Activated CD4-positive, alpha-beta T cell treated with anti-CD3 and anti-CD28 coated beads, Interleukin-2, amount 10 ng/mL, durations not matched to agents 7 days and 5 days (primary cell): ENCODE data around the gene LRRC3. TPM values are rescaled to one million over a fixed set of nuclear protein-coding genes. Genes with fewer than 3 reads are reported as not detected.
A peak's percentile ranks its signal among the peaks of the same experiment; 100 is the strongest.

Source experiments
- CTCF ChIA-PET: fragments of 350-600 bp; sonication (Branson Sonifier 250); formaldehyde crosslinking; loops from one replicate; lab custom pipeline; 2021; ENCODE audit warnings: antibody characterized with exemption; lab: Charles Lee
- POLR2A ChIA-PET: fragments of 350-600 bp; sonication (Branson Sonifier 250); formaldehyde crosslinking; loops from one replicate; lab custom pipeline; 2021; ENCODE audit warnings: antibody characterized with exemption; lab: Charles Lee
- DNase-seq: peaks from one replicate; pipeline ENCODE4 v3.0.0-alpha.2; 2020
- H3K27ac Mint-ChIP-seq: one replicate; pipeline ENCODE4 v1.8.0; 2021; ENCODE audit warnings: mild to moderate bottlenecking, moderate library complexity, mixed read lengths
- H3K27me3 Mint-ChIP-seq: one replicate; pipeline ENCODE4 v1.8.0; 2021; ENCODE audit warnings: mixed read lengths
- H3K36me3 Mint-ChIP-seq: one replicate; pipeline ENCODE4 v1.8.0; 2021; ENCODE audit warnings: low read depth, mixed read lengths
- H3K4me1 Mint-ChIP-seq: one replicate; pipeline ENCODE4 v1.8.0; 2021; ENCODE audit warnings: mixed read lengths
- H3K4me3 Mint-ChIP-seq: one replicate; pipeline ENCODE4 v1.8.0; 2021; ENCODE audit warnings: mild to moderate bottlenecking, moderate library complexity, mixed read lengths
- H3K9me3 Mint-ChIP-seq: one replicate; pipeline ENCODE4 v1.8.0; 2021; ENCODE audit warnings: mixed read lengths
- total RNA-seq, 2 experiments: library from RNA; stranded (reverse); gene quantifications; one replicate each; pipeline ENCODE4 v1.2.3, GENCODE V29; 2021

LRRC3 gene
- total RNA-seq, 2 experiments from 2014 or later, result 5.0 to 5.1 TPM

GRCh38 chr21:44445145-44445812, 10.0 kb upstream of the LRRC3 start:
- CTCF ChIA-PET, result interaction anchor here (0.5 kb wide), 1 partner anchor 99 kb away, joined by 4 read pairs; no protein-coding TSS in a partner anchor
- peaks cover 12% of the 10 kb centered on the region for H3K27me3 Mint-ChIP-seq
- POLR2A ChIA-PET, result no interaction called here
- no peak for DNase-seq
- no peaks in the 10 kb centered on the region for H3K4me1 Mint-ChIP-seq
- no peaks in the 10 kb centered on the region for H3K36me3 Mint-ChIP-seq
- H3K27ac Mint-ChIP-seq, result no peak overlapping the region
- no peaks in the 10 kb centered on the region for H3K9me3 Mint-ChIP-seq
- no peak overlapping the region for H3K4me3 Mint-ChIP-seq

GRCh38 chr21:44448651-44449131, 6.6 kb upstream of the LRRC3 start:
- H3K27ac Mint-ChIP-seq, result no peak overlapping the region
- peaks cover 33% of the 10 kb centered on the region for H3K27me3 Mint-ChIP-seq
- H3K36me3 Mint-ChIP-seq, result no peaks in the 10 kb centered on the region
- no peak for DNase-seq
- POLR2A ChIA-PET, result no interaction called here
- H3K9me3 Mint-ChIP-seq, result no peaks in the 10 kb centered on the region
- CTCF ChIA-PET, result no interaction called here
- no peak overlapping the region for H3K4me3 Mint-ChIP-seq
- H3K4me1 Mint-ChIP-seq, result no peaks in the 10 kb centered on the region

- Mint-ChIP-seq H3K4me1 (peaks cover 6% of the 10 kb centered on the region), H3K27ac (no peak overlapping the region), H3K27me3 (peaks cover 43% of the 10 kb centered on the region), H3K36me3 (no peaks in the 10 kb centered on the region), H3K4me3 (no peak overlapping the region), H3K9me3 (peaks cover 9% of the 10 kb centered on the region)
- DNase-seq, result no peak
- CTCF ChIA-PET, result interaction anchor here (0.5 kb wide), 1 partner anchor 53 kb away, joined by 3 read pairs; no protein-coding TSS in a partner anchor
- POLR2A ChIA-PET, result no interaction called here
Measured at GRCh38 chr21:44449473-44450363, 5.6 kb upstream of the LRRC3 start.

GRCh38 chr21:44450402-44450801, 4.9 kb upstream of the LRRC3 start:
- no peaks in the 10 kb centered on the region for H3K36me3 Mint-ChIP-seq
- ChIA-PET POLR2A (no interaction called here), CTCF (no interaction called here)
- H3K27ac Mint-ChIP-seq, result no peak overlapping the region
- H3K9me3 Mint-ChIP-seq, result peaks cover 10% of the 10 kb centered on the region
- H3K4me1 Mint-ChIP-seq, result peaks cover 6% of the 10 kb centered on the region
- no peak overlapping the region for H3K4me3 Mint-ChIP-seq
- peaks cover 40% of the 10 kb centered on the region for H3K27me3 Mint-ChIP-seq
- DNase-seq, result no peak

GRCh38 chr21:44450999-44451398, 4.3 kb upstream of the LRRC3 start:
- Mint-ChIP-seq H3K27me3 (peaks cover 40% of the 10 kb centered on the region), H3K4me1 (peaks cover 8% of the 10 kb centered on the region), H3K36me3 (no peaks in the 10 kb centered on the region), H3K27ac (no peak overlapping the region), H3K9me3 (peaks cover 10% of the 10 kb centered on the region), H3K4me3 (no peak overlapping the region)
- POLR2A ChIA-PET, result no interaction called here
- CTCF ChIA-PET, result no interaction called here
- DNase-seq, result no peak

GRCh38 chr21:44453120-44453519, 2.2 kb upstream of the LRRC3 start:
- Mint-ChIP-seq H3K4me3 (no peak overlapping the region), H3K27me3 (peaks cover 35% of the 10 kb centered on the region), H3K4me1 (peaks cover 13% of the 10 kb centered on the region), H3K27ac (no peak overlapping the region), H3K9me3 (peaks cover 10% of the 10 kb centered on the region), H3K36me3 (no peaks in the 10 kb centered on the region)
- ChIA-PET POLR2A (no interaction called here), CTCF (no interaction called here)
- no peak for DNase-seq

- Mint-ChIP-seq H3K4me3 (peak overlapping the region; percentile 56), H3K4me1 (peaks cover 14% of the 10 kb centered on the region), H3K27ac (no peak overlapping the region), H3K9me3 (peaks cover 10% of the 10 kb centered on the region), H3K27me3 (peaks cover 34% of the 10 kb centered on the region), H3K36me3 (no peaks in the 10 kb centered on the region)
- POLR2A ChIA-PET, result no interaction called here
- CTCF ChIA-PET, result no interaction called here
- DNase-seq, result no peak
Measured at GRCh38 chr21:44454058-44454457, 1.3 kb upstream of the LRRC3 start.

- CTCF ChIA-PET, result no interaction called here
- Mint-ChIP-seq H3K27me3 (peaks cover 31% of the 10 kb centered on the region), H3K4me1 (peaks cover 14% of the 10 kb centered on the region), H3K27ac (peak overlapping the region; percentile 62), H3K9me3 (peaks cover 10% of the 10 kb centered on the region), H3K4me3 (peak overlapping the region; percentile 77), H3K36me3 (no peaks in the 10 kb centered on the region)
- peak; percentile 57 for DNase-seq
- POLR2A ChIA-PET, result interaction anchor here (0.5 kb wide), 1 partner anchor 9 kb away, joined by 3 read pairs; no protein-coding TSS in a partner anchor
Measured at GRCh38 chr21:44455524-44456213, 359 bp downstream of the LRRC3 start.

- peaks cover 28% of the 10 kb centered on the region for H3K27me3 Mint-ChIP-seq
- H3K36me3 Mint-ChIP-seq, result no peaks in the 10 kb centered on the region
- peaks cover 14% of the 10 kb centered on the region for H3K4me1 Mint-ChIP-seq
- H3K9me3 Mint-ChIP-seq, result peaks cover 10% of the 10 kb centered on the region
- DNase-seq, result no peak
- POLR2A ChIA-PET, result no interaction called here
- H3K27ac Mint-ChIP-seq, result peak overlapping the region; percentile 46
- CTCF ChIA-PET, result interaction anchor here (0.8 to 1.2 kb wide), 2 partner anchors 27 to 32 kb away, joined by 3 read pairs; no protein-coding TSS in a partner anchor
- H3K4me3 Mint-ChIP-seq, result peak overlapping the region; percentile 66
Measured at GRCh38 chr21:44456214-44456914, 1.1 kb downstream of the LRRC3 start.

GRCh38 chr21:44456915-44457736, 1.8 kb downstream of the LRRC3 start:
- Mint-ChIP-seq H3K4me1 (peaks cover 14% of the 10 kb centered on the region), H3K27me3 (peaks cover 20% of the 10 kb centered on the region), H3K4me3 (peak overlapping the region; percentile 66), H3K27ac (no peak overlapping the region), H3K36me3 (no peaks in the 10 kb centered on the region), H3K9me3 (peaks cover 10% of the 10 kb centered on the region)
- DNase-seq, result no peak
- POLR2A ChIA-PET, result interaction anchor here (0.6 kb wide), 1 partner anchor 337 kb away, joined by 3 read pairs; no protein-coding TSS in a partner anchor
- CTCF ChIA-PET, result interaction anchor here (0.8 to 1.2 kb wide), 2 partner anchors 26 to 31 kb away, joined by 3 read pairs; no protein-coding TSS in a partner anchor

GRCh38 chr21:44458971-44459711, 3.8 kb downstream of the LRRC3 start:
- POLR2A ChIA-PET, result no interaction called here
- H3K9me3 Mint-ChIP-seq, result peaks cover 6% of the 10 kb centered on the region
- H3K36me3 Mint-ChIP-seq, result no peaks in the 10 kb centered on the region
- DNase-seq, result no peak
- CTCF ChIA-PET, result no interaction called here
- H3K27me3 Mint-ChIP-seq, result peaks cover 5% of the 10 kb centered on the region
- H3K27ac Mint-ChIP-seq, result no peak overlapping the region
- H3K4me3 Mint-ChIP-seq, result no peak overlapping the region
- peaks cover 14% of the 10 kb centered on the region for H3K4me1 Mint-ChIP-seq
